Measurements from ENCODE around the gene ASPM.

ASPM gene

GRCh38 chr1:197146101-197147095 lies at the start of gene ASPM:
TSS of gene ASPM (minus strand) at chr1:197146669. CDS start at chr1:197146437, 232 bp downstream.
- DNase-seq (ENCODE audit: low spot score), result peak; percentile 96

GRCh38 chr1:197195100-197195499 lies 48.6 kb upstream of the ASPM start:
- no peak for DNase-seq (ENCODE audit: low spot score)

- DNase-seq (ENCODE audit: low spot score), result no peak
Measured at GRCh38 chr1:197184190-197184589, 37.7 kb upstream of the ASPM start.

GRCh38 chr1:197183195-197183748 lies 36.8 kb upstream of the ASPM start:
- DNase-seq (ENCODE audit: low spot score), result peak; percentile 34

GRCh38 chr1:197182716-197183115 lies 36.2 kb upstream of the ASPM start:
- peak; percentile 45 for DNase-seq (ENCODE audit: low spot score)

GRCh38 chr1:197181982-197182381 lies 35.5 kb upstream of the ASPM start:
- peak; percentile 62 for DNase-seq (ENCODE audit: low spot score)

- peak; percentile 69 for DNase-seq (ENCODE audit: low spot score)
Measured at GRCh38 chr1:197180252-197180878, 33.9 kb upstream of the ASPM start.

- peak; percentile 29 for DNase-seq (ENCODE audit: low spot score)
Measured at GRCh38 chr1:197178998-197179397, 32.5 kb upstream of the ASPM start.

- DNase-seq (ENCODE audit: low spot score), result no peak
Measured at GRCh38 chr1:197174818-197175217, 28.3 kb upstream of the ASPM start.

GRCh38 chr1:197173571-197174507 lies 27.4 kb upstream of the ASPM start:
- no peak for DNase-seq (ENCODE audit: low spot score)

- no peak for DNase-seq (ENCODE audit: low spot score)
Measured at GRCh38 chr1:197171531-197171930, 25.1 kb upstream of the ASPM start.

- DNase-seq (ENCODE audit: low spot score), result no peak
Measured at GRCh38 chr1:197170538-197170937, 24.1 kb upstream of the ASPM start.

- DNase-seq (ENCODE audit: low spot score), result no peak
Measured at GRCh38 chr1:197159461-197159860, 13.0 kb upstream of the ASPM start.

GRCh38 chr1:197156692-197157091 lies 10.2 kb upstream of the ASPM start:
- no peak for DNase-seq (ENCODE audit: low spot score)

- DNase-seq (ENCODE audit: low spot score), result no peak
Measured at GRCh38 chr1:197152662-197153061, 6.2 kb upstream of the ASPM start.

- DNase-seq (ENCODE audit: low spot score), result no peak
Measured at GRCh38 chr1:197151185-197151584, 4.7 kb upstream of the ASPM start.

- no peak for DNase-seq (ENCODE audit: low spot score)
Measured at GRCh38 chr1:197150336-197151005, 4.0 kb upstream of the ASPM start.

- no peak for DNase-seq (ENCODE audit: low spot score)
Measured at GRCh38 chr1:197149340-197149739, 2.9 kb upstream of the ASPM start.

GRCh38 chr1:197145446-197146024 lies 934 bp downstream of the ASPM start:
- no peak for DNase-seq (ENCODE audit: low spot score)

- peak; percentile 29 for DNase-seq (ENCODE audit: low spot score)
Measured at GRCh38 chr1:197144570-197145325, 1.7 kb downstream of the ASPM start.
